ENCODE results near the gene TMEM273. TPM values are rescaled to one million over a fixed set of nuclear protein-coding genes. Genes with fewer than 3 reads are reported as not detected.

Gene TMEM273
- polyA plus RNA-seq, 1 donor (not counting 4 experiments of a cell fraction or from before 2014, with no cell fraction given) = not detected

DNA sequence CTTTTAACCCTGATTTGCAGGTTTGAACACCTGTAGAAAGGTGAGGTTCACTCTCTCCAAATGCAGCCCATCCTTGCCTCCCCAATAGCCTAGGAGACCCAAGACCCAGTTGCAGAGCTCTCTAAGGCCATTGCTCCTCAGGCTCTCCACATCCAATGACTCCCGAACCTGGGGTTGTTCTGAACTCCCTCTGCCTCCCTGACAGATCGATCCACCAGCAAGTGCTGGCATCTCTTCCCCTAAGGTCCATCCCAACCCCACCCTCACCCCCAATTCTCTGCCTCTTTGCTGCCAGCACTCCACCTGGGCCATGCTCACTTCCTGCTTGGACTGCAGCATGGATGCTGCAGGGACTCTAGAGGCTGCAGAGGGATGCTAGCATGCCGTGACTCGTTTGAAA lies 35.1 kb downstream of the TMEM273 start:
- no peak overlapping the region for H3K9ac ChIP-seq (ENCODE audit: control insufficient read depth, extremely low read depth, insufficient read depth, low read length)
- H3K4me1 ChIP-seq (ENCODE audit: control insufficient read depth, extremely low read depth, insufficient read depth, low read length) = no peaks in the 10 kb centered on the region
- DNase-seq (ENCODE audit: low read depth, low spot score) = no peak
- no peak overlapping the region for H3K27ac ChIP-seq (ENCODE audit: control insufficient read depth, insufficient read depth, low read length)
- no peaks in the 10 kb centered on the region for H3K9me3 ChIP-seq (ENCODE audit: control insufficient read depth, low read depth, low read length)
- dilution Hi-C loops (cut with MboI; ENCODE audit: extremely low pct_ligation_motif_present, low sequenced_read_pairs) = no loop called here
- TF ChIP-seq, protein P1, sequence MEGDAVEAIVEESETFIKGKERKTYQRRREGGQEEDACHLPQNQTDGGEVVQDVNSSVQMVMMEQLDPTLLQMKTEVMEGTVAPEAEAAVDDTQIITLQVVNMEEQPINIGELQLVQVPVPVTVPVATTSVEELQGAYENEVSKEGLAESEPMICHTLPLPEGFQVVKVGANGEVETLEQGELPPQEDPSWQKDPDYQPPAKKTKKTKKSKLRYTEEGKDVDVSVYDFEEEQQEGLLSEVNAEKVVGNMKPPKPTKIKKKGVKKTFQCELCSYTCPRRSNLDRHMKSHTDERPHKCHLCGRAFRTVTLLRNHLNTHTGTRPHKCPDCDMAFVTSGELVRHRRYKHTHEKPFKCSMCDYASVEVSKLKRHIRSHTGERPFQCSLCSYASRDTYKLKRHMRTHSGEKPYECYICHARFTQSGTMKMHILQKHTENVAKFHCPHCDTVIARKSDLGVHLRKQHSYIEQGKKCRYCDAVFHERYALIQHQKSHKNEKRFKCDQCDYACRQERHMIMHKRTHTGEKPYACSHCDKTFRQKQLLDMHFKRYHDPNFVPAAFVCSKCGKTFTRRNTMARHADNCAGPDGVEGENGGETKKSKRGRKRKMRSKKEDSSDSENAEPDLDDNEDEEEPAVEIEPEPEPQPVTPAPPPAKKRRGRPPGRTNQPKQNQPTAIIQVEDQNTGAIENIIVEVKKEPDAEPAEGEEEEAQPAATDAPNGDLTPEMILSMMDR (optimal IDR thresholded peaks at IDR 0.05 in 1 of 3, IDR thresholded peaks at IDR 0.05 in 1 of 3, conservative IDR thresholded peaks at IDR 0.05 in 1 of 3; ENCODE audit: extremely low read depth in 1 of 3, insufficient read depth in 2 of 3, low read length in 3 of 3) = no peak
- no peak for TF ChIP-seq EZH2 (IDR thresholded peaks at IDR 0.05; ENCODE audit: low read length)
- no peaks in the 10 kb centered on the region for H3K36me3 ChIP-seq (ENCODE audit: control insufficient read depth in 2 of 2, extremely low read depth in 1 of 2, insufficient read depth in 2 of 2, low read length in 2 of 2)
- no peaks in the 10 kb centered on the region for H3K79me2 ChIP-seq (ENCODE audit: control insufficient read depth, insufficient read depth, low read length)
- no peaks in the 10 kb centered on the region for H3K9me1 ChIP-seq (ENCODE audit: control insufficient read depth, extremely low read depth, insufficient read depth, low read length)
- H2AFZ ChIP-seq (ENCODE audit: control insufficient read depth, low read length) = no peak overlapping the region
- FAIRE-seq = no peak
- H3K27me3 ChIP-seq (ENCODE audit: control insufficient read depth, extremely low read depth, insufficient read depth, low read length) = peaks cover 8% of the 10 kb centered on the region
- H3K4me3 ChIP-seq (ENCODE audit: control insufficient read depth in 2 of 3, extremely low read depth in 1 of 3, insufficient read depth in 2 of 3, low read depth in 1 of 3, low read length in 3 of 3) = no peak overlapping the region
- H4K20me1 ChIP-seq (ENCODE audit: control insufficient read depth, extremely low read depth, insufficient read depth, low read length) = no peaks in the 10 kb centered on the region
- H3K4me2 ChIP-seq (ENCODE audit: control insufficient read depth, extremely low read depth, insufficient read depth, low read depth, low read length) = no peak overlapping the region

GRCh38 chr10:49152663-49153062 lies 35.5 kb downstream of the TMEM273 start:
- dilution Hi-C loops (cut with MboI; ENCODE audit: extremely low pct_ligation_motif_present, low sequenced_read_pairs) = no loop called here
- Histone ChIP-seq H3K27me3 (ENCODE audit: control insufficient read depth, extremely low read depth, insufficient read depth, low read length) (peaks cover 8% of the 10 kb centered on the region), H3K27ac (ENCODE audit: control insufficient read depth, insufficient read depth, low read length) (no peak overlapping the region), H3K4me2 (ENCODE audit: control insufficient read depth, extremely low read depth, insufficient read depth, low read depth, low read length) (no peak overlapping the region), H3K9me1 (ENCODE audit: control insufficient read depth, extremely low read depth, insufficient read depth, low read length) (no peaks in the 10 kb centered on the region), H4K20me1 (ENCODE audit: control insufficient read depth, extremely low read depth, insufficient read depth, low read length) (no peaks in the 10 kb centered on the region), H3K4me3 (ENCODE audit: control insufficient read depth in 2 of 3, extremely low read depth in 1 of 3, insufficient read depth in 2 of 3, low read depth in 1 of 3, low read length in 3 of 3) (no peak overlapping the region), H3K36me3 (ENCODE audit: control insufficient read depth in 2 of 2, extremely low read depth in 1 of 2, insufficient read depth in 2 of 2, low read length in 2 of 2) (no peaks in the 10 kb centered on the region), H3K9me3 (ENCODE audit: control insufficient read depth, low read depth, low read length) (no peaks in the 10 kb centered on the region), H3K79me2 (ENCODE audit: control insufficient read depth, insufficient read depth, low read length) (no peaks in the 10 kb centered on the region), H3K9ac (ENCODE audit: control insufficient read depth, extremely low read depth, insufficient read depth, low read length) (no peak overlapping the region), H2AFZ (ENCODE audit: control insufficient read depth, low read length) (no peak overlapping the region), H3K4me1 (ENCODE audit: control insufficient read depth, extremely low read depth, insufficient read depth, low read length) (no peaks in the 10 kb centered on the region)
- TF ChIP-seq, protein P1 (optimal IDR thresholded peaks at IDR 0.05 in 1 of 3, IDR thresholded peaks at IDR 0.05 in 1 of 3, conservative IDR thresholded peaks at IDR 0.05 in 1 of 3; ENCODE audit: extremely low read depth in 1 of 3, insufficient read depth in 2 of 3, low read length in 3 of 3) = no peak
- TF ChIP-seq EZH2 (IDR thresholded peaks at IDR 0.05; ENCODE audit: low read length) = no peak
- FAIRE-seq (no peak), DNase-seq (ENCODE audit: low read depth, low spot score) (no peak)

Data from keratinocyte (primary cell).